Measurements from ENCODE around the gene NPTX1. TPM values are rescaled to one million over a fixed set of nuclear protein-coding genes. Genes with fewer than 3 reads are reported as not detected.

NPTX1 gene
- total and polyA plus RNA-seq, 2 of the 13 experiments (the other 11 are each of a cell fraction or from before 2014, with no cell fraction given), result 0.01 TPM; not detected in 1

- TF ChIP-seq HMGXB4 (CRISPR knock-in tag; IDR thresholded peaks at IDR 0.05; ENCODE audit: borderline replicate concordance in 1 of 2, low read depth in 1 of 2) (peak; percentile 75 to 87), CTCF (CRISPR knock-in tag; IDR thresholded peaks at IDR 0.05) (peak; percentile 100), ZBTB1 (CRISPR knock-in tag; IDR thresholded peaks at IDR 0.05; ENCODE audit: borderline replicate concordance) (no peak), KDM3A (CRISPR knock-in tag; IDR thresholded peaks at IDR 0.05; ENCODE audit: low read depth) (0 out of 2 replicates have a peak, but pooled peaks have one; percentile 64), ZNF563 (CRISPR knock-in tag; IDR thresholded peaks at IDR 0.05) (peak; percentile 32; the same call in 1 of the 2 replicates), ZNF414 (CRISPR knock-in tag; IDR thresholded peaks at IDR 0.05) (0 out of 2 replicates have a peak, but pooled peaks have one; percentile 55), KLF13 (CRISPR knock-in tag; IDR thresholded peaks at IDR 0.05) (peak; percentile 50; the same call in 1 of the 2 replicates), RAD21 (CRISPR knock-in tag; IDR thresholded peaks at IDR 0.05) (peak; percentile 100), TRAFD1 (CRISPR knock-in tag; IDR thresholded peaks at IDR 0.05; ENCODE audit: borderline replicate concordance) (0 out of 2 replicates have a peak, but pooled peaks have one; percentile 29), ZBTB33 (CRISPR knock-in tag; IDR thresholded peaks at IDR 0.05) (peak; percentile 85; the same call in 1 of the 2 replicates), RFX1 (IDR thresholded peaks at IDR 0.05) (no peak), TMF1 (CRISPR knock-in tag; IDR thresholded peaks at IDR 0.05; ENCODE audit: low read depth) (0 out of 2 replicates have a peak, but pooled peaks have one; percentile 49), HIVEP1 (CRISPR knock-in tag; IDR thresholded peaks at IDR 0.05) (no peak; the same call in 1 of the 2 replicates), ZSCAN21 (CRISPR knock-in tag; IDR thresholded peaks at IDR 0.05; ENCODE audit: borderline replicate concordance) (peak; percentile 35; the same call in 1 of the 2 replicates), HNF1B (CRISPR knock-in tag; IDR thresholded peaks at IDR 0.05) (peak; percentile 81), TARDBP (CRISPR knock-in tag; IDR thresholded peaks at IDR 0.05) (peak; percentile 61; the same call in 1 of the 2 replicates), MYNN (CRISPR knock-in tag; IDR thresholded peaks at IDR 0.05; ENCODE audit: low read depth) (no peak)
These were observed 49.6 kb downstream of the NPTX1 start (continued) for GRCh38 chr17:80426671-80427326.
